Dedifferentiated amniotic fluid mesenchymal stem cell (primary cell): ENCODE measurements around the gene GADD45GIP1.

Experiments
- DNase-seq: peaks from one replicate; pipeline ENCODE4 v3.0.0-alpha.2; 2016; ENCODE audit errors: extremely low spot score

Gene GADD45GIP1

DNA sequence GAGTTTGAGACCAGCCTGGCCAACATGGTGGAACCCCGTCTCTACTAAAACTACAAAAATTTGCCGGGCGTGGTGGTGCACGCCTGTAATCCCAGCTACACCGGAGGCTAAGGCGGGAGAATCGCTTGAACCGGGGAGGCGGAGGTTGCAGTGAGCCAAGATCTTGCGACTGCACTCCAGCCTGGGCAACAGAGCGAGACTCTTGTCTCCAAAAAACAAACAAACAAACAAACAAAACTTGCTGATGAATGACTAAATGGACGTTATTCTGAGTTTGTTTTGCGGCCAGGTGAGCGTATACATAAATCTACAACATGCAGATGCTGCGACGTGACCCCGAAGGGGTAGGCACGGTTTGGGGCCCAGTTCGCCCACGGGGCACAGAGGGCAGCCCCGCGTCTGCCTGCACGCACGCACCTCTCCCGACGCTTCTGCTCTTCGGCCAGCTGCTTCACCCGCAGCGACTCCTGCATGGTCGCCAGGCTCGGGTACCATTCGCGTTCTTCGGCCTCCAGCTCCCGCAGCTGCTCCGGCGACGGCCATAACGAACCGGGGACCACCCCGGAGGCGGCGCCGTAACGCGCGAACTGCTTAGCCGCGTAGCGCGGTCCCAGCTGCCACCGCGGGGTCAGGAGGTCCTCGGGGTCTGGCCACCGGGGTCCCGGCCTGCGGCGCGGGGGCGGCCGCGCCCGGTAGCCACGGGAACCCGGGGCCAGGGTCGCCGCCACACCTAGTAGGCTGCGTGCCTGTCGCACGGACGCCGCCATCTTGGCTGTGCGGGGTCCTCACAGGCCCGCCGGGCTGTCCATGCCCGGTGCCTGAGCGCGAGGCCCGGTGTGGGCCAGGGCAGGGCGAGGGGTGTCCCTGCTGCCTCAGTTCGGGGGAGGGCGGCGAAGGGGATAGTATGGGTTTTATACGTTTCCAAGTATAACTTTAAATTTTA is at the start of gene GADD45GIP1:
TSS of gene GADD45GIP1 (minus strand) at position 778 of the 943 bp plus-strand sequence. CDS start at position 767, 11 bp downstream.
- peak; percentile 50 for DNase-seq

DNA sequence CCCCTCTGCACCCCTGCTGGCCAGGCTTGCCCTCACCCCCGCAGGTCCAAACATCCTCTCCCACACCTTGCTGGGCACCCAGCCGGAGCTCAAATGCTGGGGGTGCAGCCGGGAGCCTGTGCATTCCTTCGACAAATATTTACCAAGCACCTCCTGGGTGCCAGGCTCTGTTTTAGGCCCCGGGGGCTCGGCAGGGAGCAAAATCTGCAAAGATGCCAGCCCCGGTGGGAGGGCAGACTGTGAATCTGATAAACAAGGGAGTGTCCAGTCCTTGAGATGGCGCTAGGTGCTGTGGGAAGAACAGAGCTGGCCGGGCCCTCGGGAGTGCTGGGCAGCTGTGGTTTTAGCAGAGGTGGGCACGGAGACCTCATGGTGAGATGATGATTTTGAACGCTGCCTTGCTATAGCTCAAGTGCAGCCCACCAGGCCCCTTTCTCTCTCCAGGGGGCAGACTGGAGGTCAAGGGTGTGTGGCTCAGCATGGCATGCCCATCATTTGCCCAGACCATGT is 48.9 kb upstream of the GADD45GIP1 start:
- DNase-seq: no peak

DNA sequence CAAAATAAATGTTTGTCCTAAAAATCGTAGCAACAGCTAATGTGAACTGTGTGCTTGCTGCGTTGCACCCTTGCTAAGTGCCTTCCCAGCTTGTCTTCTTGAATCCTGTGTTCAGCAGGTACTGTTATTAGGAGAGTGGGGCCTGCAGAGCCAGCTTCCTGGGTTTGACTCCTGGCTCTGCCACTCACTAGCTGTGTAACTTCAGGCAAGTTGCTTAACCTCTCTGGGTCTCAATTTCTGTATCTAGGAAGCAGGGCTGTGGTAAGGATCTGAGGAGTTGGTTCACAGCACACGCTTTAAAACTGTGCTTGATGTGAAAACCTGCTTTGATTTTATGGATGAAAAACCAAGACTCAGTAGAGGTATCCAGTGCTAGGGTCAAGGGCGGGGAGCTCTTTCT is 48.2 kb upstream of the GADD45GIP1 start:
- no peak for DNase-seq

DNA sequence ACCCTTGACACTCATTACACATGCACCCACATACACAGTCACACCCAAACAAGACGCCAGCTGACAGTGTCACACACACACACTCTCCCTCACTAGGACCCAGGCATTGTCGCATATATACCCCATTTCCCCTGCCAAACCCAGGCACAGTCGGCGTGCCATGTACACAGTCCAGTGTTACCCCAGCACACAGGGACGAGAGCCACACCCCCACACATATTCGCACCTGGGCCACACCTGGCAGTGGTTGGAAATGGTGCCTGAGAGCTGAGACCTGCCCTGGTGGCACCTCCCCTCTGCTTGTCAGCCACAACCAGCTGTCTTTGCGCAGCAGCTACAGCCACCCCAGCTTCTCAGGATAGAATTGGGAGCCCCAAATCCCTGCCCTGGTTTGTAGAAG is 47.2 kb upstream of the GADD45GIP1 start:
- DNase-seq: no peak

DNA sequence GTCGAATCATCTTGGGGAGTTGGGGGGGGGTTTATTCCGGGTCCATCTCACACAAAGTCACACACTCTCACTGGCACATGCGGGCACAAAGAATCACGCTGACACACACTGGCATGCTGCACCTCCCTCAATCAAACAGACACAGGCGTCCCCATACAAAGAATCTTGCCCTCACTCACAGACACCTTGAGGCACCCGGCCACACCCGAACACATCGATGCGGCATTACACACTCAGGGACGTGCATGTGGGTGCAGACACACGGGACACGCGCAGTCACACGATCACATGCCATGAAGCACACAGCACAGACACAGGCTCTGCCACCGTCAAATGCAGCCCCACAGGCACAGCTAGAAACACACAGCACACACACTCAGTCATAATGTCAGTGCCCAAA is 46.1 kb upstream of the GADD45GIP1 start:
- no peak for DNase-seq

DNA sequence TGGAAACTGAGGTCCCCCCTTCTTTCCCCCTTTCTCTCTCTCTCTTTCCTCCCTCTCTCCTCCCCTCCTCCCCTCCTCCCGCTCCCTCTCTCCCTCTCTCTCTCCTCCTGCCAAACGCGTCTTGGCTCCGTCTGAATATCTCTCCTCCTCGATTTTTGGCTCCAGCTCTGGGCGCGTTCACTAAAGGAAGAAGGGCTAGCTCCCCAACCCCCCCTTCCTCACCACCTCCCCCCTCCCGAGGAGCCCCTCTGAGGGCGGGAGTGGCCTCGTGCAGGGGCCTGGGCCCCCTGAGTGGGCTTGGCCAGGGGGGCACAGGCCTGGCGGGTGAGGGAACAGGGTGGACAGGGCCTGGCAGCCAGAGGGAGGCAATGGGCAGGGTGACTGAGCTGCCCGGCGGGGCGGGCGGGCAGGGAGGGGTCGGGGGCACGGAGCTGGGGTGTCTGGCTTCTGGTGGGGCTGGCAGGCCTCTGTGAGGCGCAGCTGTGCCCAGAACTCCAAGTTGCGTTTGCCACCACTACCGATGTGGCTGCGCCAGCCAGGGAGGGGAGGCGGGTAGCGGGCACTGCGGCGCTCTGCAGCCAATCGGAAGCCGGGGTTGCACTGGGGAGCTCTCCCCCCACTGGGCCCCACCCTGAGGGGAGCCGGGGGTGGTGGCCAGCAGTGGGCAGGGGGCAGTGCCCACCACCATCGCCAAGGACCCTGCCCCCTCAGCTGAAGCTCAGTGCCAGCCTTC is 45.3 kb upstream of the GADD45GIP1 start:
- no peak for DNase-seq

DNA sequence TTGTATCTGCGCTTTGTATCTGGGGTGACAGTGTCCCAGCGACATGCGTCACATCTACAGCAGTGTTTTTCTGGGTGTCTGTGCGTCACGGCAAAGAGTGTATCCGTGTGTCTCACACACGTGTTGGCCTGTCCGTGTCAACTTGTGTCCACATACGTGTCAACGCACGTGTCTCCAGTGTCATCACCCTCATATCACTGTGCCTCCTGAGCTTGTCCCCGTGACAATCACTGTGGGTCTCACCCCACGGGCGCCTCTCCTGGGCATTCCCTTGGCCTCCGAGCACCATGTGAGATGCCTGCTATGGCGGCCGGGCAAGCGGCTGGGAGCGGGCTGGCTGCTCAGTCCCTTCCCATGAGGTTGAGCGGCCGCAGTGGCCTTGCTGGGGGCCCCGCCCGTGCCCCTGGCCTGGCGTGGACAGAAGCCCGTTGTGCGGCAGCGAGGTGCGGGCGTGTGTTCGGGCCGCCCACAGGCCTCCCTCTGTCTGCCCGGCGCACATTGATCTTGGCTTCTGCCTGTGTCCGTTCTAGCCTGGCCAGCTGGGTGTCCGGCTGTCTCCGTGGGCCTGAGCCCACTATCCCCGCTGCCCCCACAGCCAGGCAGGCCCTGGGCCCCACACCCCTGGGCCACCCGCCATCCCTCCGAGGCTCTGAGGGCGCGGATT is 44.6 kb upstream of the GADD45GIP1 start:
- no peak for DNase-seq

DNA sequence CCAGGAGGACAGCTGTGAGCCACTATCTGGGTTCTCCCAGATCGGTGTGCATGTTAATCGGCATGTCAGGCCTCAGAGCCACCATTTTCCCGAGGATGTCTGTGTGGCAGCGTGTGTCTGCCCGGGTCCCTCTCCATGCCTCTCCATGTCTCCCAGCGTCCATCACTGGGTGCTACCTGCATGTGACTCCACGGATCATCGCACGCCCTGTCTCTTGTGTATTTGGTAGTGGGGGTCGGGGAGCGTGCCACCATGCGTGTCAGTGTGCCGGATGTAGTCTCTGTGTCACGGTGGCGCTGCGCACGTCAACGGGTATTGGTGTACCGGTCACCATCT is 44.1 kb upstream of the GADD45GIP1 start:
- no peak for DNase-seq

DNA sequence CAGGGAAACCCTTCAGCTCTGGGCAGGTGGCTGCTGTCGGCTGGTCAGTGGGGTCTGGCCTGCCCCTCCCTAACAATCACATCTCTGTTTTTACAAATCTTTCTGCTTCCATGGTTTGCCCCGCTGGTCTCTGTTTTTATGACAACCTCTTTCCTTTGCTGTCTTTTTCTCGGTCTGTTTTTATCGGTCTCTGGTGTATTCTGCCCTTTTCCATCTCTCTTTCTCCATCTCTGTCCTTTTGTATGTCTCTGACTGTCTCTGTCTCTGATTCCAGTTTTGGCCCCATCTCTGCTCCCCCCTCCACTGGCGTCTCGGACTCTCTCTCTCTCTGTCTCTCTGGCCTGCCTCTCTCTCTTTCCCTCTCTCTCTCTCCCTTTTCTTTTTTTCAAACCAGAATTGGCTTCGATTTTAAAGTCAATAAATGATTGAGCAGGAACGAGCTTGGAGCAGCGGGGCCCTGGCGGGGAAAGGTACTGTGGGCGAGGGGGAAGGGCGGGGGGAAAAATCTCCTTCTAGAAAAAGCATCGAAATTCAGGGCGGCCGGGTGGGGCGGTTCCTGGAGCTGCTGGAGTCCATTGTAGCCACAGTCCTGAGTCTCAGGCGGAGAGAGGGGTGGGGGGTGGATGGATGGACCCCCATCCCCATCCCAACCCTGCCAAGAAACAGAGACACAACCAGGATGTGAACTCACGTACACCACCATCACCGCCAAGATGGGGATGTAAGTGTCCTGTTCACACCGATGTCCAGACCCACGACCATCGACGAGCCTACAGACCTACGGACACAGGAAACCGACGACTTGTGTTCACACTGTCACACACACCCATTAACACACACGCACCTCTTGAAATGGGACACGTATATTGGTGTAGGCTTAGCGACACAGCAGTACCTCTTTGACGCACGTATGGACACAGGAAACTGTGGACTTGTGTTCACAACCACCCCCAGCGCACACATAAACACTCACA is 41.2 kb upstream of the GADD45GIP1 start:
- no peak for DNase-seq

DNA sequence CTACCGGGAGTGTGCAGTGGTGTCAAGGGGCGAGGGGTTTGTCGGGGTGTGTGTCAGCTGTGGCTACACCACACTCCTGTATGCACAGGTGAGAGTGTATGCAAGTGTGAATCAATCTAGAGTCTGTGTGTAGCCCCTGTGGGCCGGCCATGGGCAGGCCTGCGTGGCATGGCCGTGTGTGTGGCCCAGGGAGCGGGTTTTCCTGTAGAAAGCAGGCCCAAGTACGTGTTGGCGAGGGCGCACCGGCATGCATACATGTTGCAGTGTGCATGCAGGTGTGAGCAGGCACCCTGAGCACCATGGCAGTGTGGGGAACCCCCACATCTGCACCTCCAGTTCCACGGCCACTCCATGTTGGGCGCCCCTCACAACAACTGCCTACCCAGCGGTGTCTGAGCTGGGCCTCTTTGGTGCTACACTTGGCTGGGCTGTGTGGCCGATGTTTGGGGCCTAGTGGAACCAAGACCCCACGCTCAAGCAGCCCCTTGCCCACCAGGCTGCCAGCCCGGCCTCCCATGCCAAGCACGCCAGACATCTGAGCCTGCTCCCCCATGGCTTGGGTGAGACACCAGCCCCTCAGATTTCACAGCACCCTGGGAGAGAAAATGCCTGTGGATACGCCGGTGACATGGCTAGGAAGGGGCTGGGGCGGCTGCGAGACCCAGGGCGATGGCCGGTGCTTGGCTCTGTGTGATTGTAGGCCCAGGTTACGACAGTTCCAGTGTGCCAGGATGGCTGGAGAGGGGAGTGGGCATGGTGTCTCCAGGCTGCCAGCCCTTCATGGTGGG is 40.4 kb upstream of the GADD45GIP1 start:
- DNase-seq: no peak

DNA sequence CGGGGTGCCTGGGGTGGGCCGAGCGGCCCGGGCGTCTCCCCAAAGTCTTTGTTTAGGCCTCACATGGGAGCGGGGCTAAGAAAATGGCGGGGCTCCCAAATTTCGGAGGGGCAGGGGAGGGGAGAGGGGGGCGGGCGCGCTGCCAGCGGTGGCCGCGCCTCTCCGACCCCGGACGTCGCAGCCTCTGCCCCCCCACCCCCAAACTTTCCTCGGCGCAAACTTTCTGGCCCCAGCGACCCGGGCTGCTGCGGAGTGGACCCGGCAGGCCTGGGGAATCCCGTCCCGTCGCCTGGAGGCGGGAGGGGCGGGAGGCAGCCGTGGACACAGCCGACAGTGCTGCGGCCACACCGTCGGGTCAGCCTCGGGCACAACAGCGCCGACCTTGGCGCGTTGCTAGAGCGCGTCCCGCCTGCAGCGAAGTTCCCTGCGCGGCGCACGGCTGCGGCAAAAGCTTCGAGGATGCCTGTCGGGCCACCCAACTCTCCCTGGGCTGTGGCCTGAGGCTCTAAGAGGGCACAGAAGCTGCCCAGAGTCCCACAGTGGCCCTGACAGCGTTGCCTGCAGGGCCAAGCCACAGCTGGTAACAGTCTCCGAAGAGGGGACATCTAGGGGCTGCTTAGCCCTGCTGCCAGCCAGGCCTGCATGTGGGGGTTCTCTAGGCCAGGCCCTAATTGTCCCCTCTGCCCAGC is 39.5 kb upstream of the GADD45GIP1 start:
- no peak for DNase-seq

DNA sequence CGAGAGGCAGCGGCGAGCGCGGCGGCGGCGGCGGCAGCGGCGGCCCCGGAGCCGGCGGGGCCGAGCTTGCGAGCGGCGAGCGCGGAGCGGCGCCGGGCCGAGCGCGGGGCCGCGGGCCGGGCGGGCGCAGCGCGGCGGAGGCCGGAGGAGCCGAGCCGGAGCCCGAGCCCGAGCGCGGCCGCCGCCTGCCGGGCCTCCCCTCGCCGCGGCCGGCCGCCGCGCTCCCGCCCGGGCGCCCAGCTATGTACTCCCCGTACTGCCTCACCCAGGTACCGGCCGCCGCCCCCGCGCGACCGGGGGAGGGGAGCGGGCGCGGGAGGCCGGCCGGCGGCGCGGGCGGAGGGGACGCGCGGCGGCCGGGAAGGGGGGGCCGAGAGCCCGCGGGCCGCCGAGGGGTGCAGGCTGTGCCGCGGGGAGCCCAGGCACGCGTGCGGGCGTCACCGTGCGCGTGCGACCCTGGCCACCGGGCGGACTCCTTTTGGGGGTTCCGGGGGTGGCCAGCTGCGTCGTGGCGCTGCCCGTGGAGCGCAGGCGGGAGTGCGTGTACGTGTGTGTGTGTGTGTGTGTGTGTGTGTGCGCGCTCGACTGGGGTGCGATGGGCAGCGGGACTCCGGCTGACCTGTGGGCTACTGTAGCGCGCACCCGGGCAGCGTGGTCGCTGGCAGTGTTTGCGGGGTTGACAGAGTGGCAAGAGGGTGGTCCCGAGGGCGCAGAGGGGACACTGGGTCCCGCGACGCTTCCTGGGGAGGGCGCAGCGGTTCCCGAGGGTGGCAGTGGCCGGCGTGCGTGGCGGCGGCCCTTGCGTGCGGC is 38.8 kb upstream of the GADD45GIP1 start:
- no peak for DNase-seq

DNA sequence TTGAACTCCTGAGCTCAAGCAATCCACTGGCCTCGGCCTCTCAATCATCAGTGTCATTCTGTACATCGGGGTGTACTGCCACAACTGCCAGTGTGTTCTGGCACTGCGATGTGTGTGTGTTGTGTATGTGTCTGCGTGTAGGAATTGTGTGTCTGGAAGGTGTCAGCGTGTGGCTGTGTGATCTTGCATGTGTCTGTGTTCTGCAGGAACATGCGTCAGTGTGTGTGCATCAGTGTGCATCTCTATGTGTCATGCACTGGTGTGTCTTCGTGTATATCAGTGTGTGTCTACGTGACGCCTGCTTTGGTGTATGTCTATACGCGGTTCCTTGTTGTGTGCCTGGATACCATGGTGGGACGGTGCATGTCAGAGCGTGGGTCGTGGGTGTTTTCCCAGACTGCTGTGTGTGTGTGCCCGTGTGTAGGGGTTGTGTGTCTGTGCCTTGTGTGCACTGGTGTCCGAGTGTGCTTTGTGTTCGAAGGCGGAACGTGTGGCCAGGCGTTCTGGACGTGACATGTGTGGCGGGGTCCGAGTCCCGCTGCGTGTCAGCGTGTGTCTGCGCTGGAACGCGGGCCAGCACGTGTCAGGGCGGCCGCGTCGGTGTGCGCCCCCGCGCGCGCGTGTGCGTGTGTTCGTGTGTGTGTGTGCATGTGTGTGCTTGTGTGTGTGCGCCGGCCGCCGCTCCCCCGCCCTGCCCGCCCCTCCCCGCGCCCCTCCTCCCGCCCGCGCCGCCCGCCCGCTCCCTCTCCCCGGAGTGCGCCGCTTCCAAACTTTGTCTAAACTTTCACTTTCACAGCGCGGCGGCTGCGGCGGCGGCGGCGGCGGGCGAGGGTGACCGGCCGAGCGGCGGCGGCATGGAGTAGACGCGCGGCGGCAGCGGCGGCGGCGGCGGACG is 37.9 kb upstream of the GADD45GIP1 start, which contains the start of gene NFIX:
TSS of gene NFIX (plus strand) at position 775 of the 895 bp plus-strand sequence. CDS start 363 bp downstream, outside the sequence.
- DNase-seq: peak; percentile 46

DNA sequence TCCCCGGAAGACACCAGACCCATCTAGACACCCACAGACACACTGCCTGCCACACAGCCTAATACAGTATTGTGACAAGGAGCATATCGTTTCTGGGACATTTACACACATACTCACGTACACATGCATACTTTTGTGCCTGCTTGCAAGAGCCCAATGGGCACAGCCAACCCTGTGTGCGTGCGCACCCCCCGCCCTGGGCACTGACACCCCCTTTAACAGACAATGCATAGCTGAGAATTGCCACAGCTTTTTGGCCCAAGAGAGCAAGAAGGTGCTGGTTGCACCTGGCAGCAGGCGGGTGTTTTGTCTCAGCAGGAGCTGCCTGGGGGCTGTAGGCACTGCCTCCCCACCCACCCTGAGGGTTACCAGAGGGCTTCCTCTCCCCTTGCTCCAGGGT is 36.5 kb upstream of the GADD45GIP1 start:
- no peak for DNase-seq

DNA sequence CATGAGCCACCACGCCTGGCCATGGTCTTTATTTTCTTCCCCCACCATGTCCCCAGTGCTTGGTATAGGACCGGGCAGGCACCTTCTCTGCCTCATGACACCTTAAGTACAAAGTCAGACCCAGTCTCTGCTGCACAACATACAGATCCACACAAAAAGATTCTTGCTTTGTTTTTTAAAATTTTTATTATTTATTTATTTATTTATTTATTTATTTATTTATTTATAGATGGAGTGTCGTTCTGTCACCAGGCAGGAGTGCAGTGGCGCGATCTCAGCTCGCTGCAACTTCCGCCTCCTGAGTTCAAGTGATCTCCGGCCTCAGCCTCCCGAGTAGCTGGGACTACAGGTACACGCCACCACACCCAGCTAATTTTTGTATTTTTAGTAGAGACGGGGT is 35.7 kb upstream of the GADD45GIP1 start:
- DNase-seq: no peak

DNA sequence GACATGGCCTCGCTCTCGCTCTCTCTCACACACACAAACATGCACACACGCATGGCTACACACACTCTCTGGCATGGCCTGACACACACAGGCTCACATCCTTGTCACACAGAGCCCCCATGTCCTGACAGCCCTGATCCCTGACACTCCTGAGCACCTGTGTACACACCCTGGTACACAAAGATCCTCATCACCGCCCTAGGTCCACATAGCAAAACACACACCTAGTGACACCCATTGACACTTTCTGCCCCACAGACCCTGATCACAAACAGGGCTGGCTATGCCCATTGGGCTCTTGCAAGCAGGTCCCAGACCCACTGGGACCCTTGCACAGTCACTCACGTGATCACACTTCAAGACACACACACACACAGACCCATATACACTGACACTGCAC is 34.3 kb upstream of the GADD45GIP1 start:
- no peak for DNase-seq

DNA sequence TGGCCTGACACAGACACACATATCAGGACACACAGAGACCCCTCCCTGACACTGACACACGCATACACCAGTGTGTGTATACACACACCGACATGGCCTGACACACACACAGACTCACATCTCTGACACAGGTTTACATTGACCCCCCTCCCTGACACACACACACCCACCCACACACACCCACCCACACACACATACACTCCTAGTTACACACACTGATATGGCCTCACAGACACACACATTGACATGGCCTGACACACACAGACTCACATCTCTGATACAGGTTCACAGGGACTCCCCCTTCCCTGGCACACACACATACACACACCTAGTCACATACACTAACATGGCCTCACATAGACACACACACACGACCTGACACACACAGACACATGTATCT is 33.8 kb upstream of the GADD45GIP1 start:
- no peak for DNase-seq

DNA sequence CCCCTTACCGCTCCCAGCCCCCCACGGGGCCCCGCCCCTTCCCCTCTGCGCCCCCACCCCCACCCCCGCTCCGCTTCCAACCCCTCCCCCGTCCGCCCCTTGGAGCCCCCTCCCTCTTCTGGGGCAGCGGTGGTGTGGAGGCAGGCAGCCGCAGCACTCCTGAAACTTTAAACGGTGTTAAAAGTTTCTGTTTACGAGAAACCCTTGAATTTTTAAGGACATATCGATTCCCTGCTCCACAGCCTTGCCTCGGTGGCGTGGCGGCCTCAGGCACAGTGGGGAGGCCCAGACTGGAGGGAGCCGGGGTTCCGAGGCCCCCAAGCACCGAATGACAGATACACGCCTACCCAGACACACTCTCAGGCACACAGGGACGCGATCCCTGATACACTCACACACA is 33.4 kb upstream of the GADD45GIP1 start:
- DNase-seq: no peak
